Spinal cord (tissue), 10 donors: ENCODE data around the gene BCAP29. TPM values are rescaled to one million over a fixed set of nuclear protein-coding genes. Genes with fewer than 3 reads are reported as not detected.

Experiments
- DNase-seq, 6 donors: peaks; one replicate each; pipeline versions ENCODE4 v3.0.0 to v3.0.0-alpha.2; 2013 to 2015; ENCODE audit warnings: low spot score in 6 of 6, low read depth in 4 of 6
- H3K27ac ChIP-seq: one replicate; pipeline ENCODE4 v1.5.1; 2013; ENCODE audit warnings: low read depth, low read length, control low read depth
- H3K27me3 ChIP-seq: one replicate; pipeline ENCODE4 v1.6.1; 2013; ENCODE audit warnings: low read length; ENCODE audit not compliant: control insufficient read depth, insufficient read depth
- H3K36me3 ChIP-seq: one replicate; pipeline ENCODE4 v1.6.1; 2013; ENCODE audit warnings: low read length; ENCODE audit not compliant: control insufficient read depth, insufficient read depth
- H3K4me1 ChIP-seq: one replicate; pipeline ENCODE4 v1.6.1; 2013; ENCODE audit warnings: low read length; ENCODE audit not compliant: control insufficient read depth, insufficient read depth
- H3K4me3 ChIP-seq: one replicate; pipeline ENCODE4 v1.5.1; 2013; ENCODE audit warnings: low read depth, low read length, control low read depth
- H3K9me3 ChIP-seq: one replicate; pipeline ENCODE4 v1.6.1; 2013; ENCODE audit warnings: low read length; ENCODE audit not compliant: control insufficient read depth, insufficient read depth
- WGBS: methylation state at CpG from one replicate; pipeline ENCODE4 v1.1.5; 2013; ENCODE audit warnings: missing lambda C conversion rate; ENCODE audit not compliant: insufficient coverage; 5-methylcytosine and 5-hydroxymethylcytosine counted together
- polyA plus RNA-seq, 2 donors: library from polyadenylated mRNA; unstranded; fragments of 120-200 nt; gene quantifications; one replicate each; pipeline ENCODE4 v1.2.1, GENCODE V29; 2013; ENCODE audit not compliant: insufficient read length in 2 of 2
- total RNA-seq, 2 donors: library from RNA; depleted of rRNA in 1 of 2; stranded (reverse); fragments of 120-200 nt in 1 of 2; fragments of >200 nt in 1 of 2; gene quantifications; one replicate each; pipeline versions ENCODE4 v1.2.3 to v1.2.4, GENCODE V29; 2013 to 2014
- donor health status: healthy.

BCAP29 gene
- total and polyA plus RNA-seq, 4 donors: 48.7 to 85.4 (median 70.1) TPM

- Histone ChIP-seq H3K27me3 (no peaks in the 10 kb centered on the region), H3K36me3 (peaks cover 13% of the 10 kb centered on the region), H3K9me3 (no peaks in the 10 kb centered on the region), H3K4me3 (no peak overlapping the region), H3K27ac (no peak overlapping the region), H3K4me1 (no peaks in the 10 kb centered on the region)
- no peak for DNase-seq
Measured at GRCh38 chr7:107614425-107614824, 34.4 kb downstream of the BCAP29 start.

- H3K27me3 ChIP-seq: no peaks in the 10 kb centered on the region
- peaks cover 13% of the 10 kb centered on the region for H3K36me3 ChIP-seq
- DNase-seq: no peak
- no peak overlapping the region for H3K4me3 ChIP-seq
- no peaks in the 10 kb centered on the region for H3K9me3 ChIP-seq
- H3K27ac ChIP-seq: no peak overlapping the region
- H3K4me1 ChIP-seq: no peaks in the 10 kb centered on the region
- WGBS: no CpG with 5 or more reads among the region's 4 CpGs
Measured at GRCh38 chr7:107615910-107616680, 36.0 kb downstream of the BCAP29 start.

GRCh38 chr7:107622429-107622828 is 42.4 kb downstream of the BCAP29 start:
- no peak overlapping the region for H3K4me3 ChIP-seq
- WGBS: 82% methylated on average over 1 of the region's 1 CpG
- H3K27ac ChIP-seq: no peak overlapping the region
- H3K27me3 ChIP-seq: no peaks in the 10 kb centered on the region
- no peaks in the 10 kb centered on the region for H3K9me3 ChIP-seq
- no peaks in the 10 kb centered on the region for H3K36me3 ChIP-seq
- H3K4me1 ChIP-seq: no peaks in the 10 kb centered on the region
- no peak for DNase-seq

GRCh38 chr7:107622894-107623293 is 42.8 kb downstream of the BCAP29 start:
- H3K9me3 ChIP-seq: no peaks in the 10 kb centered on the region
- WGBS: 72% methylated on average over 2 of the region's 2 CpGs
- no peaks in the 10 kb centered on the region for H3K36me3 ChIP-seq
- no peaks in the 10 kb centered on the region for H3K27me3 ChIP-seq
- no peak overlapping the region for H3K27ac ChIP-seq
- no peaks in the 10 kb centered on the region for H3K4me1 ChIP-seq
- H3K4me3 ChIP-seq: no peak overlapping the region
- DNase-seq: no peak

GRCh38 chr7:107627002-107627401 is 47.0 kb downstream of the BCAP29 start:
- WGBS: 100% methylated on average over 2 of the region's 4 CpGs
- H3K4me3 ChIP-seq: no peak overlapping the region
- DNase-seq: no peak

GRCh38 chr7:107628461-107629064 is 48.5 kb downstream of the BCAP29 start:
- H3K27me3 ChIP-seq: no peaks in the 10 kb centered on the region
- no peaks in the 10 kb centered on the region for H3K36me3 ChIP-seq
- DNase-seq: no peak
- WGBS: 84% methylated on average over 7 of the region's 8 CpGs
- no peak overlapping the region for H3K27ac ChIP-seq
- no peaks in the 10 kb centered on the region for H3K9me3 ChIP-seq
- no peaks in the 10 kb centered on the region for H3K4me1 ChIP-seq
- no peak overlapping the region for H3K4me3 ChIP-seq

More at GRCh38 chr7:107627002-107627401, 47.0 kb downstream of the BCAP29 start:
- no peaks in the 10 kb centered on the region for H3K27me3 ChIP-seq
- no peaks in the 10 kb centered on the region for H3K36me3 ChIP-seq
- no peaks in the 10 kb centered on the region for H3K4me1 ChIP-seq
- H3K27ac ChIP-seq: no peak overlapping the region
- no peaks in the 10 kb centered on the region for H3K9me3 ChIP-seq

GRCh38 chr7:107630342-107630741 is 50.3 kb downstream of the BCAP29 start:
- no peaks in the 10 kb centered on the region for H3K27me3 ChIP-seq
- DNase-seq: no peak
- H3K36me3 ChIP-seq: no peaks in the 10 kb centered on the region
- H3K9me3 ChIP-seq: no peaks in the 10 kb centered on the region
- no peaks in the 10 kb centered on the region for H3K4me1 ChIP-seq
- 84% methylated on average over 5 of the region's 8 CpGs for WGBS
- H3K4me3 ChIP-seq: no peak overlapping the region
- H3K27ac ChIP-seq: no peak overlapping the region

GRCh38 chr7:107631588-107632491 is 51.8 kb downstream of the BCAP29 start:
- no peaks in the 10 kb centered on the region for H3K36me3 ChIP-seq
- H3K27ac ChIP-seq: no peak overlapping the region
- no peak for DNase-seq
- 86% methylated on average over 12 of the region's 12 CpGs for WGBS
- H3K27me3 ChIP-seq: no peaks in the 10 kb centered on the region
- H3K4me3 ChIP-seq: no peak overlapping the region
- H3K4me1 ChIP-seq: no peaks in the 10 kb centered on the region
- no peaks in the 10 kb centered on the region for H3K9me3 ChIP-seq

- H3K9me3 ChIP-seq: no peaks in the 10 kb centered on the region
- H3K36me3 ChIP-seq: no peaks in the 10 kb centered on the region
- no peaks in the 10 kb centered on the region for H3K27me3 ChIP-seq
- H3K27ac ChIP-seq: no peak overlapping the region
- 89% methylated on average over 2 of the region's 2 CpGs for WGBS
- H3K4me3 ChIP-seq: no peak overlapping the region
- H3K4me1 ChIP-seq: no peaks in the 10 kb centered on the region
- no peak for DNase-seq
Measured at GRCh38 chr7:107632492-107632865, 52.4 kb downstream of the BCAP29 start.
